Kidney tubule cell (primary cell): Measurements from ENCODE around the gene KIAA0513.
"Not testable (repeated sequence)": the region's sequence is repeated elsewhere in the genome, so short reads cannot be mapped to it uniquely, and the experiment has no call there.

ENCODE experiments used
- DNase-seq: peaks from one replicate; pipeline ENCODE4 v3.0.0-alpha.2; 2018; ENCODE audit warnings: low spot score

Gene KIAA0513

GRCh38 chr16:85114909-85115567, 87.4 kb downstream of the KIAA0513 start:
- DNase-seq = peak; percentile 78

GRCh38 chr16:85117418-85117817, 89.8 kb downstream of the KIAA0513 start:
- DNase-seq = no peak

GRCh38 chr16:85120006-85120340, 92.4 kb downstream of the KIAA0513 start:
- DNase-seq = no peak

- DNase-seq = not testable (repeated sequence)
These were observed 95.8 kb downstream of the KIAA0513 start for GRCh38 chr16:85123441-85123840.

GRCh38 chr16:85123891-85124635, 96.5 kb downstream of the KIAA0513 start:
- peak; percentile 32 for DNase-seq

- DNase-seq = no peak
These were observed 97.2 kb downstream of the KIAA0513 start for GRCh38 chr16:85124636-85125346.

GRCh38 chr16:85125570-85126393, 98.2 kb downstream of the KIAA0513 start:
- no peak for DNase-seq

- DNase-seq = no peak
These were observed 98.8 kb downstream of the KIAA0513 start for GRCh38 chr16:85126394-85126704.

GRCh38 chr16:85126705-85127378, 99.2 kb downstream of the KIAA0513 start:
- DNase-seq = peak; percentile 31

GRCh38 chr16:85127379-85127723, 99.8 kb downstream of the KIAA0513 start:
- DNase-seq = no peak

GRCh38 chr16:85128079-85128837, 100.7 kb downstream of the KIAA0513 start:
- no peak for DNase-seq

GRCh38 chr16:85129876-85130704, 102.5 kb downstream of the KIAA0513 start:
- no peak for DNase-seq

GRCh38 chr16:85130705-85131028, 103.1 kb downstream of the KIAA0513 start:
- DNase-seq = no peak

- DNase-seq = no peak
These were observed 105.1 kb downstream of the KIAA0513 start for GRCh38 chr16:85132456-85133289.

- no peak for DNase-seq
These were observed 105.7 kb downstream of the KIAA0513 start for GRCh38 chr16:85133290-85133599.

- DNase-seq = no peak
These were observed 106.6 kb downstream of the KIAA0513 start for GRCh38 chr16:85134076-85134788.

GRCh38 chr16:85134789-85135142, 107.2 kb downstream of the KIAA0513 start:
- DNase-seq = no peak

- DNase-seq = no peak
These were observed 108.7 kb downstream of the KIAA0513 start for GRCh38 chr16:85136213-85136701.
